IMR-90 (cell line): ENCODE results near the gene SPATA24. TPM values are rescaled to one million over a fixed set of nuclear protein-coding genes. Genes with fewer than 3 reads are reported as not detected.

Source experiments
- ATAC-seq: fragments of 200-7000 bp; cut with Tn5 transposase; 2 replicates; pipeline ENCODE4 v1.9.1; 2020; ENCODE audit warnings: low read depth, mild to moderate bottlenecking, moderate library complexity
- BruUV-seq: library from RNA; stranded (reverse); fragments of 400-500 nt; replicated peaks from 2 replicates; lab custom pipeline; 2021; lab: Mats Ljungman, UMichigan
- CTCF ChIA-PET: fragments of 300-600 bp; formaldehyde crosslinking; extraction: SDS; loops from one replicate; lab custom pipeline; 2021; ENCODE audit warnings: antibody characterized with exemption; lab: Yijun Ruan, JAX
- POLR2A ChIA-PET: fragments of 300-600 bp; sonication (Branson Sonifier 250); formaldehyde crosslinking; loops from one replicate; lab custom pipeline; 2022; ENCODE audit warnings: antibody characterized with exemption; ENCODE audit not compliant: unreplicated experiment; lab: Charles Lee
- DNase-seq: peaks from one replicate; pipeline ENCODE4 v3.0.0; 2013
- H2AFZ ChIP-seq: replicated peaks from 2 replicates; pipeline ENCODE3; 2013; ENCODE audit warnings: low read length, mild to moderate bottlenecking; ENCODE audit not compliant: poor library complexity
- H2AK5ac ChIP-seq: 2 replicates; pipeline ENCODE4 v1.6.1; 2013; ENCODE audit warnings: low read depth, low read length, inconsistent platforms
- H2AK9ac ChIP-seq: replicated peaks from 2 replicates; pipeline ENCODE3; 2013; ENCODE audit warnings: mild to moderate bottlenecking, low read depth, low read length, moderate library complexity; ENCODE audit not compliant: poor library complexity
- H2BK120ac ChIP-seq: 2 replicates; pipeline ENCODE4 v1.6.1; 2013; ENCODE audit warnings: low read depth, low read length, inconsistent platforms
- H2BK15ac ChIP-seq: 3 replicates; pipeline ENCODE4 v1.6.1; 2013; ENCODE audit warnings: low read depth, low read length, inconsistent platforms
- H2BK20ac ChIP-seq: 2 replicates; pipeline ENCODE4 v1.6.1; 2013; ENCODE audit warnings: low read depth, mild to moderate bottlenecking, inconsistent platforms, low read length, moderate library complexity
- H2BK5ac ChIP-seq: 2 replicates; pipeline ENCODE4 v1.6.1; 2013; ENCODE audit warnings: mild to moderate bottlenecking, low read depth, low read length, inconsistent platforms; ENCODE audit not compliant: poor library complexity, severe bottlenecking
- H3K14ac ChIP-seq: replicated peaks from 2 replicates; pipeline ENCODE4 v1.6.1; 2013; ENCODE audit warnings: low read depth, low read length, inconsistent platforms
- H3K18ac ChIP-seq: 2 replicates; pipeline ENCODE4 v1.6.1; 2013; ENCODE audit warnings: low read depth, low read length, control low read depth
- H3K23ac ChIP-seq: 2 replicates; pipeline ENCODE4 v1.6.1; 2013; ENCODE audit warnings: low read depth, low read length, inconsistent platforms
- H3K27ac ChIP-seq: 2 replicates; pipeline ENCODE4 v1.5.1; 2013; ENCODE audit warnings: mild to moderate bottlenecking, control low read depth, low read length; ENCODE audit not compliant: insufficient read depth
- H3K27me3 ChIP-seq: 2 replicates; pipeline ENCODE4 v1.6.1; 2013; ENCODE audit warnings: low read length; ENCODE audit not compliant: control insufficient read depth, insufficient read depth
- H3K36me3 ChIP-seq: 2 replicates; pipeline ENCODE4 v1.6.1; 2013; ENCODE audit warnings: low read length, mixed read lengths; ENCODE audit not compliant: control insufficient read depth, insufficient read depth
- H3K4ac ChIP-seq: 2 replicates; pipeline ENCODE4 v1.6.1; 2013; ENCODE audit warnings: low read depth, low read length, inconsistent platforms
- H3K4me1 ChIP-seq: 2 replicates; pipeline ENCODE4 v1.6.1; 2013; ENCODE audit warnings: low read length, mixed read lengths; ENCODE audit not compliant: control insufficient read depth, insufficient read depth
- H3K4me2 ChIP-seq: 2 replicates; pipeline ENCODE4 v1.6.1; 2013; ENCODE audit warnings: low read depth, mild to moderate bottlenecking, control low read depth, low read length, moderate library complexity
- H3K4me3 ChIP-seq: 2 replicates; pipeline ENCODE4 v1.5.1; 2013; ENCODE audit warnings: low read depth, mild to moderate bottlenecking, control low read depth, low read length, moderate library complexity; ENCODE audit not compliant: insufficient read depth
- H3K56ac ChIP-seq: 2 replicates; pipeline ENCODE4 v1.6.1; 2013; ENCODE audit warnings: low read length, inconsistent platforms; ENCODE audit not compliant: insufficient read depth; ENCODE audit errors: extremely low read depth
- H3K79me1 ChIP-seq, 2 experiments: 2 replicates each; pipeline ENCODE4 v1.6.1; 2013; ENCODE audit warnings: low read length in 2 of 2, inconsistent platforms in 1 of 2, low read depth in 1 of 2
- H3K9ac ChIP-seq: 2 replicates; pipeline ENCODE4 v1.6.1; 2013; ENCODE audit warnings: low read depth, low read length, control low read depth
- H3K9me1 ChIP-seq: 2 replicates; pipeline ENCODE4 v1.6.1; 2013; ENCODE audit warnings: low read length, inconsistent platforms; ENCODE audit not compliant: insufficient read depth
- H3K9me3 ChIP-seq: 2 replicates; pipeline ENCODE4 v1.6.1; 2013; ENCODE audit warnings: low read length; ENCODE audit not compliant: control insufficient read depth, insufficient read depth
- H4K20me1 ChIP-seq: 2 replicates; pipeline ENCODE4 v1.6.1; 2013; ENCODE audit warnings: low read length, inconsistent platforms; ENCODE audit not compliant: insufficient read depth
- H4K5ac ChIP-seq: 2 replicates; pipeline ENCODE4 v1.6.1; 2013; ENCODE audit warnings: mild to moderate bottlenecking, low read depth, low read length, control low read depth
- H4K8ac ChIP-seq, 2 experiments: 2 replicates each; pipeline ENCODE4 v1.6.1; 2013; ENCODE audit warnings: low read depth in 2 of 2, low read length in 2 of 2, control low read depth in 1 of 2, inconsistent platforms in 1 of 2
- H4K91ac ChIP-seq: 2 replicates; pipeline ENCODE4 v1.6.1; 2013; ENCODE audit warnings: low read depth, low read length, inconsistent platforms; ENCODE audit not compliant: insufficient read depth
- CEBPB ChIP-seq: IDR thresholded peaks from 2 replicates; pipeline ENCODE4 v1.6.1; 2012; ENCODE audit warnings: low read depth, low read length, improper control_type of control experiment
- MAZ ChIP-seq: IDR thresholded peaks from 2 replicates; pipeline ENCODE4 v1.6.1; 2012; ENCODE audit warnings: low read depth, mild to moderate bottlenecking, low read length, improper control_type of control experiment, moderate library complexity, borderline replicate concordance
- RAD21 ChIP-seq: IDR thresholded peaks from 2 replicates; pipeline ENCODE4 v1.6.1; 2012; ENCODE audit warnings: low read length, improper control_type of control experiment
- WGBS, 2 experiments: methylation state at CpG; one replicate each; pipeline versions ENCODE4 v1.1.5 to v1.1.7; 2013; ENCODE audit warnings: missing lambda C conversion rate in 2 of 2; ENCODE audit not compliant: insufficient read length in 1 of 2; ENCODE audit errors: extremely low coverage in 2 of 2; 5-methylcytosine and 5-hydroxymethylcytosine counted together
- dilution Hi-C: fragments of 300-500 bp; cut with HindIII; formaldehyde crosslinking; loops from one replicate; pipeline ENCODE4 v1.14.3; 2018; ENCODE audit warnings: low sequenced_read_pairs; ENCODE audit not compliant: unreplicated experiment
- in situ Hi-C: fragments of 300-500 bp; cut with MboI; formaldehyde crosslinking; loops from 3 replicates; pipeline ENCODE4 v1.14.3; 2019; ENCODE audit warnings: low sequenced_read_pairs, inconsistent platforms, mixed read lengths
- intact Hi-C: fragments of 100-400 bp; cut with micrococcal nuclease; formaldehyde crosslinking; loops from 2 replicates; pipeline ENCODE4 v1.10.0; 2022
- polyA plus RNA-seq, 3 experiments: library from polyadenylated mRNA; depleted of rRNA; stranded (reverse); fragments of >200 nt; gene quantifications; 2 replicates each; pipeline ENCODE4 v1.2.3, GENCODE V29; 2012; ENCODE audit warnings: low replicate concordance in 1 of 3
- total RNA-seq: library from RNA; depleted of rRNA; stranded (reverse); fragments of >200 nt; gene quantifications from 2 replicates; pipeline ENCODE4 v1.2.3, GENCODE V29; 2012

Gene SPATA24
- total and polyA plus RNA-seq, 2 of the 4 experiments (the other 2 are of a cell fraction) = 4.1 to 4.3 TPM

DNA sequence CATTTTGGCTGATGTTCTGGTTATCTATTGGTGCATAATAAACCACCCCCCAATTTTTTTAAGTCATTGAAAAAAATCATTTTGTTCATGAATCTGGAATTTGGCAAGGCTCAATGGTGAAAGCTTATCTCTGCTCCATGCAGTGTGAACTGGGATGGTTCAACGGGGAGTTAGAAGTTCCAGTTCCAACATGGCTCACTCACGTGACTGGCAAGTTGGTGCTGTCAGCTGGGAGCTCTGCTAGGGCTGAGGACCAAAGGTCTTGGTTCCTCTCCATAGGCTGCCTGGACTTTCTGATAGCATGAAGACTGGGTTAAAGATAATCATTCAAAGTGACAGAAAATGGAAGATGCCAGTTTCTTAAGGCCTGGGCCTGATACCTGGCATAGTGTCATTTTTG is 3.1 kb upstream of the SPATA24 start:
- H3K56ac ChIP-seq = no peak overlapping the region
- H2BK5ac ChIP-seq = no peak overlapping the region
- 79% methylated on average over 2 of the region's 2 CpGs; no CpG with 5 or more reads in 1 of the 2 experiments for WGBS, 2 experiments
- no peak overlapping the region for H2AK5ac ChIP-seq
- intact Hi-C loops (no loop called here), in situ Hi-C loops (no loop called here), dilution Hi-C loops (loop anchor here (25.0 kb wide), 1 partner anchor 105 kb away; no protein-coding TSS in a partner anchor)
- TF ChIP-seq RAD21 = no peak
- no peak for TF ChIP-seq CEBPB
- TF ChIP-seq MAZ = no peak
- H3K18ac ChIP-seq = no peak overlapping the region
- no peaks in the 10 kb centered on the region for H3K36me3 ChIP-seq
- no peak overlapping the region for H3K4ac ChIP-seq
- H3K9ac ChIP-seq = no peak overlapping the region
- H4K5ac ChIP-seq = no peak overlapping the region
- no peak overlapping the region for H3K4me3 ChIP-seq
- no peak overlapping the region for H3K4me2 ChIP-seq
- H3K9me1 ChIP-seq = peaks cover 8% of the 10 kb centered on the region
- no peak overlapping the region for H4K91ac ChIP-seq
- no peak overlapping the region for H3K27ac ChIP-seq
- H3K4me1 ChIP-seq = peaks cover 6% of the 10 kb centered on the region
- H3K23ac ChIP-seq = no peak overlapping the region
- H3K14ac ChIP-seq = no peak overlapping the region
- H3K79me1 ChIP-seq = peaks cover 0 to 14% of the 10 kb centered on the region in 2 experiments; a peak in 1 of 4 replicates
- H3K27me3 ChIP-seq = no peaks in the 10 kb centered on the region
- no peak overlapping the region for H2BK120ac ChIP-seq
- ChIA-PET POLR2A (no interaction called here), CTCF (no interaction called here)
- H4K20me1 ChIP-seq = no peaks in the 10 kb centered on the region; the same call in 1 of the 2 replicates
- ATAC-seq (no peak), DNase-seq (no peak)
- H2AK9ac ChIP-seq = no peak overlapping the region
- BruUV-seq = no TSS peak
- no peak overlapping the region for H4K8ac ChIP-seq
- no peak overlapping the region for H2BK20ac ChIP-seq
- H3K9me3 ChIP-seq = no peaks in the 10 kb centered on the region
- H2AFZ ChIP-seq = no peak overlapping the region
- H2BK15ac ChIP-seq = no peak overlapping the region
